H9 (cell line): ENCODE data around the gene NIM1K. TPM values are rescaled to one million over a fixed set of nuclear protein-coding genes. Genes with fewer than 3 reads are reported as not detected.
"Not testable (repeated sequence)": the region's sequence is repeated elsewhere in the genome, so short reads cannot be mapped to it uniquely, and the experiment has no call there.

Experiments used
- DNase-seq: peaks from one replicate; pipeline ENCODE4 v3.0.0-alpha.2; 2017
- H2AFZ ChIP-seq: one replicate; pipeline ENCODE4 v1.6.1; 2013; ENCODE audit warnings: mild to moderate bottlenecking, low read length, control low read depth, moderate library complexity
- H2AK5ac ChIP-seq: 2 replicates; pipeline ENCODE4 v1.6.1; 2013; ENCODE audit warnings: low read length, control low read depth, mixed read lengths; ENCODE audit not compliant: insufficient read length
- H2BK120ac ChIP-seq: one replicate; pipeline ENCODE4 v1.6.1; 2013; ENCODE audit warnings: low read depth, mild to moderate bottlenecking, low read length, control low read depth, inconsistent platforms; ENCODE audit not compliant: poor library complexity, severe bottlenecking
- H2BK12ac ChIP-seq: 2 replicates; pipeline ENCODE4 v1.6.1; 2013; ENCODE audit warnings: low read length, control low read depth, mixed read lengths, low read depth; ENCODE audit not compliant: insufficient read length
- H2BK15ac ChIP-seq: 2 replicates; pipeline ENCODE4 v1.6.1; 2013; ENCODE audit warnings: low read depth, low read length, control low read depth
- H2BK20ac ChIP-seq: one replicate; pipeline ENCODE4 v1.6.1; 2013; ENCODE audit warnings: low read depth, mild to moderate bottlenecking, low read length, control low read depth, inconsistent platforms; ENCODE audit not compliant: poor library complexity, severe bottlenecking
- H2BK5ac ChIP-seq: 2 replicates; pipeline ENCODE4 v1.6.1; 2013; ENCODE audit warnings: low read length, control low read depth, mixed read lengths; ENCODE audit not compliant: insufficient read length
- H3K14ac ChIP-seq: 2 replicates; pipeline ENCODE4 v1.6.1; 2013; ENCODE audit warnings: low read length, control low read depth; ENCODE audit not compliant: insufficient read depth
- H3K18ac ChIP-seq: 2 replicates; pipeline ENCODE4 v1.6.1; 2013; ENCODE audit warnings: low read depth, mild to moderate bottlenecking, mixed read lengths, low read length, control low read depth; ENCODE audit not compliant: insufficient read length
- H3K23ac ChIP-seq: 2 replicates; pipeline ENCODE4 v1.6.1; 2013; ENCODE audit warnings: low read length, control low read depth, mixed read lengths, low read depth; ENCODE audit not compliant: insufficient read length
- H3K23me2 ChIP-seq: 2 replicates; pipeline ENCODE4 v1.6.1; 2013; ENCODE audit warnings: low read depth, mild to moderate bottlenecking, mixed read lengths, low read length, control low read depth; ENCODE audit not compliant: insufficient read length, poor library complexity, severe bottlenecking
- H3K27ac ChIP-seq: 2 replicates; pipeline ENCODE4 v1.5.1; 2013; ENCODE audit warnings: low read length, control low read depth, mixed read lengths, low read depth; ENCODE audit not compliant: insufficient read length
- H3K27me3 ChIP-seq: 2 replicates; pipeline ENCODE4 v1.6.1; 2013; ENCODE audit warnings: low read length, control low read depth, inconsistent platforms; ENCODE audit not compliant: insufficient read depth
- H3K4ac ChIP-seq: 2 replicates; pipeline ENCODE4 v1.6.1; 2013; ENCODE audit warnings: low read depth, mild to moderate bottlenecking, control low read depth, inconsistent platforms, low read length, moderate library complexity
- H3K4me1 ChIP-seq: 2 replicates; pipeline ENCODE4 v1.6.1; 2013; ENCODE audit warnings: low read length, control low read depth, inconsistent platforms; ENCODE audit not compliant: insufficient read depth
- H3K4me2 ChIP-seq: 2 replicates; pipeline ENCODE4 v1.6.1; 2013; ENCODE audit warnings: low read length, control low read depth, mixed read lengths; ENCODE audit not compliant: insufficient read length, insufficient read depth
- H3K56ac ChIP-seq: 2 replicates; pipeline ENCODE4 v1.6.1; 2013; ENCODE audit warnings: low read depth, mild to moderate bottlenecking, mixed read lengths, low read length, control low read depth; ENCODE audit not compliant: insufficient read length
- H3K79me1 ChIP-seq: 2 replicates; pipeline ENCODE4 v1.6.1; 2013; ENCODE audit warnings: low read depth, mild to moderate bottlenecking, moderate library complexity, low read length, control low read depth, inconsistent platforms; ENCODE audit not compliant: insufficient read depth, poor library complexity, severe bottlenecking
- H3K79me2 ChIP-seq: 2 replicates; pipeline ENCODE4 v1.6.1; 2013; ENCODE audit warnings: low read length, control low read depth, inconsistent platforms; ENCODE audit not compliant: insufficient read depth
- H3K9ac ChIP-seq: 2 replicates; pipeline ENCODE4 v1.6.1; 2013; ENCODE audit warnings: low read length, control low read depth, mixed read lengths; ENCODE audit not compliant: insufficient read length; ENCODE audit errors: extremely low read depth
- H3K9me3 ChIP-seq: one replicate; pipeline ENCODE4 v1.6.1; 2013; ENCODE audit warnings: low read depth, low read length, inconsistent platforms; ENCODE audit not compliant: control insufficient read depth
- H3T11ph ChIP-seq: one replicate; pipeline ENCODE4 v1.6.1; 2013; ENCODE audit warnings: mild to moderate bottlenecking, low read length, control low read depth, inconsistent platforms
- H4K20me1 ChIP-seq: one replicate; pipeline ENCODE4 v1.6.1; 2013; ENCODE audit not compliant: control insufficient read depth, insufficient read length, insufficient read depth
- H4K5ac ChIP-seq: 2 replicates; pipeline ENCODE4 v1.6.1; 2013; ENCODE audit warnings: low read depth, mild to moderate bottlenecking, mixed read lengths, low read length, control low read depth; ENCODE audit not compliant: insufficient read length
- H4K8ac ChIP-seq: replicated peaks from 2 replicates; pipeline ENCODE4 v1.6.1; 2013; ENCODE audit warnings: low read length, control low read depth, mixed read lengths, low read depth; ENCODE audit not compliant: insufficient read length
- H4K91ac ChIP-seq: 2 replicates; pipeline ENCODE4 v1.6.1; 2013; ENCODE audit warnings: low read depth, mild to moderate bottlenecking, moderate library complexity, mixed read lengths, low read length, control low read depth; ENCODE audit not compliant: insufficient read length
- H3K27ac Mint-ChIP-seq, 3 experiments: 2 replicates in 2 of 3; 3 replicates in 1 of 3; pipeline ENCODE4 v1.8.0; 2020 to 2021; ENCODE audit warnings: mixed read lengths in 3 of 3, mild to moderate bottlenecking in 1 of 3, moderate library complexity in 1 of 3
- H3K27me3 Mint-ChIP-seq: 2 replicates; pipeline ENCODE4 v1.8.0; 2021; ENCODE audit warnings: low read depth, mild to moderate bottlenecking, moderate library complexity, mixed read lengths
- H3K36me3 Mint-ChIP-seq, 3 experiments: 2 replicates in 2 of 3; 3 replicates in 1 of 3; pipeline ENCODE4 v1.8.0; 2020 to 2021; ENCODE audit warnings: low read depth in 3 of 3, mixed read lengths in 3 of 3; ENCODE audit not compliant: insufficient read depth in 1 of 3
- H3K4me1 Mint-ChIP-seq, 2 experiments: 2 replicates each; pipeline ENCODE4 v1.8.0; 2020; ENCODE audit warnings: mixed read lengths in 2 of 2
- H3K4me3 Mint-ChIP-seq, 2 experiments: 2 replicates in 1 of 2; 3 replicates in 1 of 2; pipeline ENCODE4 v1.8.0; 2020 to 2021; ENCODE audit warnings: mild to moderate bottlenecking in 2 of 2, mixed read lengths in 2 of 2, moderate library complexity in 1 of 2
- H3K9me3 Mint-ChIP-seq, 2 experiments: 2 replicates in 1 of 2; 3 replicates in 1 of 2; pipeline ENCODE4 v1.8.0; 2020; ENCODE audit warnings: mild to moderate bottlenecking in 2 of 2, mixed read lengths in 2 of 2, moderate library complexity in 1 of 2
- CTCF ChIP-seq: fragments of 200-600 bp; sonication (generic); conservative IDR thresholded peaks from 3 replicates; pipeline ENCODE4 v1.8.0; 2021; ENCODE audit warnings: antibody characterized with exemption, mild to moderate bottlenecking
- WGBS: extraction: QIAGEN DNeasy Blood & Tissue Kit; methylation state at CpG from one replicate; pipeline ENCODE4 v1.1.7; 2013; ENCODE audit warnings: missing lambda C conversion rate, low lambda C conversion rate, mixed read lengths; ENCODE audit not compliant: insufficient read length; ENCODE audit errors: extremely low coverage; 5-methylcytosine and 5-hydroxymethylcytosine counted together
- total RNA-seq: library from RNA; stranded (reverse); gene quantifications from 2 replicates; pipeline ENCODE4 v1.2.1, GENCODE V29; 2021

NIM1K gene
- total RNA-seq, 1 experiment from 2014 or later = 0.07 TPM

DNA sequence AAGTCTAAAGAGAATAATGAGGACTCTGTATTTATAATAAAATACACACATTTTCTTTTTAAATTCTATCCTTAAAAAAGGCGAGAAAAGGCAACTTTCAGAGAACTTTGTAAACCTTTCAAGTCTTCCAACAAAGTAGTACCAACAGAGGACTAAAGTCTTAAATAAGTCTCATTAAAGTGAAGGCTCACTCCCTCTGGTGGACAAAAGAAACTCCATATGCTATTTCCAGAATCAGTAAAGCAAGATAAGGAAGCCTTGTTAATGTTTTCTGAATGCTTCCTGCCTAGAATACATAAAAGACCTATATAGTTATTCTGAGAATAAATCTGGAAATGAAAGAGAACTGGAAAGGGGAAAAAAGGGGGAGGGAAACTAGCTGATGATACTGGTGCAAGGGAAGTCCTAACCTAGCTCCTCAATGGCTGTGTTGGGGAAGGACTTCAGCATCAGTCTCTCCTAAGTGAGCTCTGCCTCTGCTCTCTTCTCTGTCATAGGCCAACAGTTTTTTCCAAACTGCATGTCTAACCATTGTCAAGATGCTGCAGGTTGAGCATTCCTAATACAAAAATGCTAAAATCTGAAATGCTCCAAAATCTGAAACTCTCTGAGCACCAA lies 114.0 kb downstream of the NIM1K start:
- Histone ChIP-seq H2BK5ac (no peak overlapping the region), H3K18ac (no peak overlapping the region), H2BK12ac (no peak overlapping the region), H2BK120ac (no peak overlapping the region), H3K23me2 (no peaks in the 10 kb centered on the region), H3T11ph (no peak overlapping the region), H2BK20ac (no peak overlapping the region), H2AFZ (no peak overlapping the region), H2BK15ac (no peak overlapping the region), H3K4ac (no peak overlapping the region), H3K9ac (no peak overlapping the region), H3K4me2 (peak overlapping the region; percentile 6), H3K27me3 (no peaks in the 10 kb centered on the region), H3K79me1 (no peaks in the 10 kb centered on the region), H3K14ac (no peak overlapping the region), H4K20me1 (no peaks in the 10 kb centered on the region), H4K91ac (no peak overlapping the region), H3K9me3 (no peaks in the 10 kb centered on the region), H3K27ac (no peak overlapping the region), H3K4me1 (peaks cover 5% of the 10 kb centered on the region; the same call in 1 of the 2 replicates), H3K23ac (no peak overlapping the region), H3K79me2 (peaks cover 79% of the 10 kb centered on the region), H2AK5ac (no peak overlapping the region), H4K5ac (no peak overlapping the region), H3K56ac (no peak overlapping the region), H4K8ac (no peak overlapping the region)
- no peak overlapping the region; a peak in 1 of 7 replicates for H3K27ac Mint-ChIP-seq
- DNase-seq = no peak
- H3K27me3 Mint-ChIP-seq = no peaks in the 10 kb centered on the region
- no peak overlapping the region; a peak in 1 of 5 replicates for H3K4me3 Mint-ChIP-seq
- peaks cover 15 to 30% (median 20%) of the 10 kb centered on the region in 3 experiments; a peak in 6 of 7 replicates for H3K36me3 Mint-ChIP-seq
- TF ChIP-seq CTCF = peak; percentile 81
- H3K4me1 Mint-ChIP-seq = peaks cover 57 to 58% of the 10 kb centered on the region in 2 experiments
- no CpG with 5 or more reads among the region's 1 CpG for WGBS
- no peaks in the 10 kb centered on the region for H3K9me3 Mint-ChIP-seq

- not testable (repeated sequence) for H2BK5ac ChIP-seq, H3K27me3 Mint-ChIP-seq, H2BK12ac ChIP-seq, H3K23ac ChIP-seq, H4K20me1 ChIP-seq, H2BK120ac ChIP-seq, H3K27ac ChIP-seq, H4K5ac ChIP-seq, H3K18ac ChIP-seq, H3T11ph ChIP-seq, H3K79me1 ChIP-seq, H3K14ac ChIP-seq, H2BK20ac ChIP-seq, H3K4ac ChIP-seq, H2AFZ ChIP-seq, DNase-seq, H3K27me3 ChIP-seq, H4K91ac ChIP-seq, H3K4me1 ChIP-seq, H3K9ac ChIP-seq, H2BK15ac ChIP-seq, H3K56ac ChIP-seq, H3K9me3 ChIP-seq, H2AK5ac ChIP-seq, H3K23me2 ChIP-seq, H4K8ac ChIP-seq, H3K9me3 Mint-ChIP-seq
- no CpG with 5 or more reads among the region's 5 CpGs for WGBS
- Mint-ChIP-seq H3K4me3 (peak overlapping the region in 1 of 2 experiments; percentile 44; a peak in 1 of 5 replicates), H3K4me1 (peaks cover 61 to 64% of the 10 kb centered on the region in 2 experiments), H3K27ac (peak overlapping the region in 2 of 3 experiments; percentile 57 to 88; a peak in 1 of 7 replicates), H3K36me3 (peaks cover 19 to 30% (median 24%) of the 10 kb centered on the region in 3 experiments)
- Histone ChIP-seq H3K4me2 (peak overlapping the region; percentile 6), H3K79me2 (peaks cover 80% of the 10 kb centered on the region)
Observed at GRCh38 chr5:43306954-43307353, 114.9 kb downstream of the NIM1K start.
